HG03442 (cell line): ENCODE measurements around the gene CASTOR1.

ENCODE experiments used
- ATAC-seq: cut with Tn5 transposase; IDR thresholded peaks from one replicate; pipeline ENCODE4 v1.9.1; 2021; ENCODE audit warnings: mild to moderate bottlenecking, moderate library complexity; ENCODE audit not compliant: unreplicated experiment

The CASTOR1 gene

DNA sequence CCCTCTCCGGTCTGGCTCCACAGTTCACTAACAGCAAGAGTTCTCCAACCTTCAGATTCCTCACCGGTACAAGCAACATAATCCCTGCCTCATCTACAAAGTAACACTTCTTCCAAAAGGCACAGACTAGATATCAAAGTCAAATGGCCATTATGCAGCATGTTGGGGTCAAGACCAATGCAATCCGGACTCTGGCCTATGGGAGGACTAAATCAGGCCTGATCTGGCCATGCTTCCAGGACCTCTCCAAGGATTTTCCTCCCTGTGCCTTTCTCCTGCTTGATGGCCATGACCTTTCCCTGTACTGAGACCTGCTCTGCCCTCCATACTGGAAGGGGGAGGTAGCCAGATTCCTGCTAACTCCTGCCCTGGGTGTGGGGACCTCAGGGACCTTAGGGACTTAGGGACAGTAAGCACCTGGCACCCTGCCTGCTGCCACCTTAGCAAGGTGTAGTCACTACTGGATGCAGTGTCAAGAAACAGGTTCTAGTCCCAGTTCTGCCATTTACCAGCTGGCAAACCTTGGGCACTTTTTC, 30.8 kb upstream of the CASTOR1 start:
- ATAC-seq = no peak

DNA sequence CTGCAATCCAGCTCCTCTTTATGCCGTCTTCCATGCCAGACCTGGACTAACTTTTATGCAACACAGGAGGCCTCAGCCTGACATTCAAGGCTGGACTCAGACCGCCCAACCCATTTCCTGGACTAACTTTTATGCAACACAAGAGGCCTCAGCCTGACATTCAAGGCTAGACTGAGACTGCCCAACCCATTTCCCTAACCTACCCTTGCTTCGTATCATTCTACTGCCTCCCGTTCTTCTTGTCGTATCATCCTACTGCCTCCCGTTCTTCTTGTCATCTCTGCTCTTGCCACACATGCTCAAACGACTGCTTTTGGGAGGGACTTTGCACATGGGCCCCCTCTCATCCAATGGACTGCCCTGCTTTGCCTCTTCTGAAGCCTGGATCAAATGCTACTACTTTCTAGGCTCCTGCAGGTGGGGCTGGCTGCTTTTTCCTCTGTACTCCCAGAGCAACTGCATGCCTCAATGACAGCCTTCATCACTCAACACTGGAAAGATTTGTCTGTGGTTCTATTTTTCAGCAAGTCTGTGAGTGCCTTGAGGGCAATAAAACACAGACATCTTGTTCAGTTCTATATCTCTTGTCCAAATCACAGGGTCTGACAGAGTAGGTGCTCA, 29.6 kb upstream of the CASTOR1 start:
- ATAC-seq = no peak

DNA sequence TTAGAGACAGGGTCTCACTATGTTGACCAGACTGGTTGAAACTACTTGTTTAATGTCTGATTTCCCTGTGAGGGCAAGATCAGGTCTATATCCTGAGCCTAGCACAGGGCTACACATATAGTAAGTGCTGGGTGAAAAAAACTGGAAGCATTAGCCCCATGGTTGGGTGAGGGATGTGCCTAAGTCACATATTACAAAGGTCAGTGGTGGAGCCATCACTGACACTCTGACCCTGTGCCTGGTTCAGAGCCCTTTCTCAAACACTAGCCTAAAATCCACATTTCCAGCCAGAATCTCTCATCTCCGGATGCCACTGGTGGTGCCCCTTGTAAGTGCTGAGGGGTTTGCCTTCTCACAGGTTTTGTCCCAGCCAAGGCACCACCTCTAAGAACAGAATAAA, 28.5 kb upstream of the CASTOR1 start:
- ATAC-seq = no peak

DNA sequence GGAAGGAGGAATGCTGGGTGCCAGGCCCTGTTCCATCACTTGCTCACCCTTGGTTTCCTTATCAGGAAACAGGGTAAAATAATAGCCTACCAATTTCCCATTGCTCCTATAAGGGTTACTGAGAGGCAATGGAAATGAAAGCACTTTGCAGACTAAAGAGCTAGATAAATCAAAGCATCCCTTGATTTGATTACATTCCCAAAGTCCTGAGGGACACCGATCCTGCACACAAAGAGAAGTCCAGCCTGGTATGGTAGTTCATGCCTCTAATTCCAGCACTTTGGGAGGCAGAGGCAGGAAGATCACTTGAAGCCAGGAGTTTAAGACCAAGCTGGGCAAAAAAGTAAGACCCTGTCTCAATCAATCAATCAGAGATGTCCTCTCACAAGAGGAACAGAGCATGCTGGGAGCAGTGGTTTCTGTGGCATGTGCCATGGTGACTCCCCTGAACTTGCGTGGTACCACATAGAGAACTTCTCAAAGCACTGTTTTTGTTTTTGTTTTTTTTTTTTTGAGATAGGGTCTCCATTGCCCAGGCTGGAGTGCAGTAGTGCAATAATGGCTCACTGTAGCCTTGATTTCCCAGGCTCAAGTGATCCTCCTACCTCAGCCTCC, 26.8 kb upstream of the CASTOR1 start:
- ATAC-seq = no peak

DNA sequence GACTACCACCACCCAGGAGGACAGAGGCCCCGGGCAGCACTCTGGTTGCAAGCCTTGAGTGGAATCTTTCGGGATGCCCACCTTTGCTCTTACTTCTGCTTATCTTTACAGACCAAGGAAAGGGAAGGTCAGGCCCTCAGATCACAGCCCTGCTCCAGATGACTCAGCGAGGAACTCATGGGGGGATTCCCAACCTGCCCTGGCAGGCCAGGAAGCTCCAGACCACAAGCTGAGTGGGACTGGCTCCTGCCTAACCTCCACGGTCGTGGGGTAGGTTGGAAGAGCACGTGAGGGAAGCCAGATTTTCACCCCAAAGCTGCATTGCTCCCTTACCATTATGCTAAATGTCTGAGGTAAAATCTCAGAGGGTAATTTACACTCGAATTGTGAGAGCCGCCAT, 25.6 kb upstream of the CASTOR1 start:
- no peak for ATAC-seq

DNA sequence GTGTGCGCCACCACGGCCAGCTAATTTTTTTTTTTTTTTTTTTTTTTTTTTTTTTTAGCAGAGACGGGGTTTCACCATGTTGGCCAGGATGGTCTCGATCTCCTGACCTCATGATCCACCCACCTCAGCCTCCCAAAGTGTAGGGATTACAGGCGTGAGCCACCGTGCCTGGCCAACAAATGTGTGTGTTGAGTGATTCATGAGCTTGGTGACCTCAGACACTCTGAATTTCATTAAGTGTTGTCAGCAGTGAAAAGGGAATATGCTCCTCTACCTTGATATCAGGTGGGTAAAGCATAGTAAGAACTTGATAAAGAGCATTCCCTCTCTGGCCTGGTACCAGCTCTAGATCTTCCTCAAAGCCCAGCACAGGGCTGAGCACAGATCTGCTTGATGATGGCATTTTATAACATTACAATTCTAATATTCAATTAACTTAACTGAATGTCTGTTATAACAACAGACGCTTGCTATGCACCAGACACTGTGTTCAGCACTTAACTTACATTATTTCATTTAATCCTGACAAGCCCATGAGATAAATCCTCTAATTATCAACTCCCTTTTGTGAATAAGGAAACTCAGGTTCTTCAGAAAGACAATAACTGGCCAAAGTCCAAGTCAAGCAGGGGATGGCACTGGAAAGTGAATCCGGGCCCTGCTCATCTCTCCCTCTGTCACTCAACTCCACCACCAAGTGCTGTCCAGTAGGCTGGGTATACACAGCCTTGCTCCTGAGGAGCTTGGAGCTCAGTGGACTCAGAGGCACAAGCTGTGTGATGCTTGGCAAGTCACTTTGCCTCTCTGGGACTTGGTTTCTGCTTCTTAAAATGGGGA, 24.4 kb upstream of the CASTOR1 start:
- ATAC-seq = no peak

DNA sequence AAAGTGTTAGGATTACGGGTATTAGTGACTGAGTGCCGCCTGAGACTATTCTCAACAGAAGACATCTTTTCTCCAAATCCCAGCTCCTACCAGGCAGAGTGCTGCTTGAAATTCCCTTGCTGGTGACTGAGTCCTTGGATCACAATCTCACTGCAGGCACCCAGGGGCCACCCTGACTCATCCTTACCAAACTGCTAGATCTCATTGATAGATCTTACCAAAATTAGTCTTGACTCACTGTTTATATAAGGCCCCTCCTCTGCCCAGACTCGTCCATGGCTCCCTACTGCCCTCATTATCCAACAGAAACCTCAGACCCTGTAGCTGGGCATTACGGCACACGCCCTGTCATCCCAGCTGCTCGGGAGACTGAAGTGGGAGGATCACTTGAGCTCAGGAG, 22.7 kb upstream of the CASTOR1 start:
- ATAC-seq = no peak

DNA sequence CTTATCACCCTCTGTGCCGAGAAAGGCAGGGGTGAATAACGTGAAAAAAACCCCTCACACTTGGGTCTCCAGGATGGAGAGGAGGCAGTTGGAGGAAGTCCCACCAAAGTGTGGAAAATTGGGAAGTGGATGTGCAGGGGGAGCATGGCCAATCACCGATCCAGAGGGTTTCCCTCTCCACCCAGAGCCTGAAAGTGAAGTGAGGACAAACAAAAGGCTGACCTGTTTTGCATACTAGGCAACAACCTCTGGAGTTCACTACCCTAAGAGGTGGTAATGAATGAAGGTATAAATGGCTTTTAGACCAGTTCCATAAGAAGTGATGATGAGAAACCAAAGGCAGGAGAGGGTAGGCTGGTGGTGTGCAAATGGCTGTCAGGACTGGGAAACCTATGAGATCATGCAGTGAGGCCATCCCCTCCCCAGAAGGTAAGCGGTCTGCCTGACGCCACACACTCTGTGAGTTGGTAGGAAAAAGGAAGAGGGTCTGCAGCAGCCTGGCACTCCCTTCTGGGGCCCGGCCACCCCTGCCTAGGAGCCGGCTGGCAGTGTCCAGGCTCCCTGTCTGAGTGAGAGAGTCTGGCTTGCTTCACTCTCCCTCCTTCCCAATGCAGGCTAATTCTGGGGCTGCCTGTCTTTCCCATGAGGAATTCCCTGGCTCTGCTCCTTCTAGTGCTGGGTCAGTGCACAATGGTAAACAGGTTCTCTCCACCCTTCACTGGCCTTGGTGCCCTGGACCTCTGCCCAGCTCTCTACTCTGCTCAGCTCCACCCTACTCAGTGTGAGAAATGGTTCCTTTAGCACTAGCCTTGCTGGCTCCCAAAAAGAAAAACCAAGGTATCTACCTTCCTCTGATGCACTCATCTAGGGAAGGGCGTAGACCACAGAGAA, 21.8 kb upstream of the CASTOR1 start:
- ATAC-seq = no peak

DNA sequence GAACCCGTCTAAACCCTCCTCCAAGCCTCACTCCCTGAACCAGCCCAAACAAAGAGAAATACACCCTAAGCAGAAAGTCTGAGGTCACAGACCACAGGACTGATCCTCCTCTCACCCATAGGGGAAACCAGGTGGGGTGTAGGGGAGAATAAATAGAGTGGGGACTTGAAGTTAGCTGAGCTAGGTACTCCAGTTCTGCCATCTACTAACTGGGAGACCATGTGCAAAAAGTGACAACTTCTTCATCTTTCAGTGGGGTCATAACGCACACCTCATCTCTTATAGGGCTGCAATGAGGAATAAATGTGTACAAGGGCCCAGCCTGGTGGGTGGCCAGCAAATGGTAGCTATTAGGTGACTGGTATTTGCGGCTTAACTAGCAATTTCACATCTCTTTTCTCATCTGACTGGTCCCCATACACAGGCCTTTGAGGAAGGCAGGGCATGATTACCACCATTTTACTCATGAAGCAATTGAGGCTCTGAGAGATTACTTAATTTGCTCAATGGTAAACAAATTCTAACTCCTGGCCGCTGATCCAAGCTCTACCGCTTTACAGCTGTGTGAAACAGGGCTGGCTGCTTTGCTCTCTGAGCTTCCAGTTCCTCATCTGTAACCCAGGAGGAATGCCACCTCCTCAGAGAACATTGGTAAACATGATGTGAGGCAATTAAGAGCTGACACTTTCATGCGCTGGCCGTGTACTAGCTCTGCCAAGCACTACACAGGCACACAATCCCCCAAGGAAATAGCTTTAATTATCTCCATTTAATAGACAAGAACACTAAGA, 20.8 kb upstream of the CASTOR1 start:
- ATAC-seq = peak; percentile 33

DNA sequence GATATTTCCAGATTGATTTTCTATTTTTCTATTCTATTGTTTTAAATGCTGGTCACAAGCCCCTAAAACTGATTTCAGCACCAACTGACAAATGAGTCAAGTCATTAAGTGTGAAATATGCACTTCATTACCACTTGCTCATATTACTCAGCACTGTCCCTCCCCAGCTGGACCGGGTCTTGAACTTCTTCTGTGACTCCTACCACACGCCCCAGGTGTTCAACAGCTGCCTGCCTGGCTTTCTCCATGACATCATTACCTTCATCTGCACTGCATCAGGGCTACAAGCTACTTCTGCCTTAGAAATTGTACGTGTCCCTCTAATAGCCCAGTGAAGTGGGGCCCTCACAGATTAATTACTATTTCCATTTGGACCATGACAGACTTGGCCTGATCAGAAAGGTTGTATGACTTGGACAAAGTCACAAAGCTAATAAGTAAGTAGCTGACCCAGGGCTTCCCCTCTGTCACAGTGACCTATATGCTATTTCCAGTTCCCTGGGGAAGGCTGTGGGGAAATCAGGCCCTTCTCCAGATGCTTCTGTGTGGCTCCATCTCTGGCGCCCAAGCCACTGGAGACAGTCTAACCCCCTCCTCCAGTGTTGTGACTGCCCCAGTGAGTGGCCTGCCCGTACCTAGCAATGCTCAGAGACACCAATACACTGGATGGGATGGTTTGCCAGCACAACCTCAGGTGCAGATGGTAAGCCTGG, 19.4 kb upstream of the CASTOR1 start:
- ATAC-seq = no peak

DNA sequence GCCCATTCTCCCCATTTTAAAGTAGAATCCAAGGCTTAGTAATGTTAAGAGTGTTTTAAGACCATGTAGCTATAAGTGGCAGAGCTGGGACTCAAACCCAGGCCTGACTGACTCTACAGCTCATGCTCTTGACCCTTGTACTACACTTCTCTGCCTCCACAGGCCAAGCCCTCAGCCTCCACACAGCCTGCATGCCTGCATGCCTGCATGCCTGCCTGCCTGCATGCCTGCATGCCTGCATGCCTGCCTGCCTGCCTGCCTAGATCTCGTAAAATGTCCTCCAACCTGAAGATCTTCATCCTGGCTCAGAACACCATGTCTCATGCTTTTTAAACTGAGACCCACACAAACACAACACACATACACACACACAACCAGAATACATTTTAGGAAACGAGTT, 18.8 kb upstream of the CASTOR1 start:
- no peak for ATAC-seq

DNA sequence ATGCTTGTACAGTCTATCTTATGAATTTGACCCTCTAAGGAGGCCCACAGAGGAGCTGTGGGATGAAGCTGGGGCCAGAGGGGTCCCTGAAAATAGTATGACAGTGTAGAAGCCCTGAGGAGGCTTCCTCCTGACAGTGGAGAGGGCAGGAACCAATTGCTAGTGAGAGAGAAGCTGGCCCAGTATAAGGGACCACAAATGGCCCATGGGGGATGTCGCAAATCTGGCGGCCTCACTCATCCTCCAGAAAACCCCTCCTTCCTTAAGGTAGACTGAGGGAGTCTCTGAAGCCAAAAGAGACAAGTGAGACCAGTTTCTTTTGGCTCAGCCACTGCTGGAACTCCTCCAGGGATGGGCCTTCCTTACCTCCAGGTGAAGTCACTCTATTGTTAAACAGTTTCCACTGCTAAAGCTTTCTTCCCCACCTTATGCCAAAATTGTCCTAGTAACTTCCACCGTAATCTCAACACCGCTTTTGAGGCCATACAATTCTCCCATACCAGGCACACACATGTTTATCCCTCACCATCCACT, 17.8 kb upstream of the CASTOR1 start:
- no peak for ATAC-seq

DNA sequence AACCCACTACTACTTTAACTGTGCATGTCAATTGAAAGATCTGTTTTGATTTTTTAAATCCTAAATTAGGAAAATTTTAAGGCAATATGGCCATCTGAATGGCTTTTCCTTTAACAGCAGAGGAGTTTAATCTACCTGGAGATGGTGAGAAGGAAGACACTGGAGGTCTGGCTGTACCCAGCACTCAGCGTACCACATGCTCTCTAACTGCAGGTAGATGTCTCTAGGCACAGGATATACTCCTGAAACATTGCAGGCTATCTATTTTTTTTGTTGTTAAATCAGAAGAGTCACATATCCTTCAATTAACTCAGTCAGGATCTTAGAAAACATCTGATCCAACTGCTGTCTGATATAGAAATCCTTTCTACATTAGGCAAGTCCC, 17.3 kb upstream of the CASTOR1 start:
- ATAC-seq = no peak

DNA sequence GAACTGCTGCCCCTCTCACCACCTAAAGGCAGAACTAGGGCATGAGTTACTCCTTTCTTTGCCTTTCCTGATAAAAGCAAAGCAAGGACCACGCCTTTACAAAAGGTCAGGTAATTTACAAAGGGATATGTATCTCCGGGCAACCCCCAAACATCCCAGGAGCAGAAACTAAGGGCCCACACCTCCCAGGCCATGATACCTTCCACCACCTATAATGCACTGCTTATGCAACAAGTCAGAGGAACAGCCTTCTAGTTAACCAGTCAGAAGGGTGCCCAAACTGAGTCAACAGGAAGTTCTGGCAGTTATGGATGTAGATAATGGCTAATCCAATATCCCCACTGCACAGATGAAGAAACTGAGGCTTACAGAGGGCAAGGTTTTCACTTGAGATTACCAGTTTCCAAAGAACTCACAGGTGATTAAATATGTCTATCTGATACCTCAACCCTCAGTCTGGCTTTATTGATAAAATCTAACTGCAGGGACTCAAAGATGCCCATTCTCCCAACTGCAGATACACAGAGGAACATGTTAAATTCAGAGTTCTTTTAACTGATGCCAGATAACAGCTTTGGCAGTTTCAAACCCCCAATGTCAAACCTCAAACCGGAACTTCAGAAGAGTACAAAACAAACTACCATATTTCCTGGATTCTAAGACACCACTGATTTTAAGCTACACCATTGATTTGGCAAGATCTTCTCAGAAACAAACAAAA, 16.8 kb upstream of the CASTOR1 start:
- no peak for ATAC-seq

DNA sequence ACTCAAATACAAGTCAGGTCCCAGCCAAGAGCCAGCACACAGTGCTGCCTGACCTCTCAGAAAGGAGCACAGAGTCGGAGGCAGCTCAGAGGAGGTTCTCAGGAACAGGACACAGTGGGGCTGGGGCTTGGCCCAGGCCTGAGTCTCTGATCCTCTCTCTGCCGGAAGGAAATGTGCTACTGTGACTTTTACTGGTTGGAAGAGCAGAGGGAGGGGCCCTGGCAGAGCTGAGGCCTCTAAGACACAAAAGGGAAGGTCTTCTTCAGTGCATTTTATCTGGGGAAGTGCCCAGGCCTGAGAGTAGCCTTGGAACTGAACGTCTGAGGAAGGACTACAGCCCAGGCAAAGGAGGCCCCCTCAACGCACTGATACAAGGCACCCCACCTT, 16.2 kb upstream of the CASTOR1 start:
- ATAC-seq = peak; percentile 38

DNA sequence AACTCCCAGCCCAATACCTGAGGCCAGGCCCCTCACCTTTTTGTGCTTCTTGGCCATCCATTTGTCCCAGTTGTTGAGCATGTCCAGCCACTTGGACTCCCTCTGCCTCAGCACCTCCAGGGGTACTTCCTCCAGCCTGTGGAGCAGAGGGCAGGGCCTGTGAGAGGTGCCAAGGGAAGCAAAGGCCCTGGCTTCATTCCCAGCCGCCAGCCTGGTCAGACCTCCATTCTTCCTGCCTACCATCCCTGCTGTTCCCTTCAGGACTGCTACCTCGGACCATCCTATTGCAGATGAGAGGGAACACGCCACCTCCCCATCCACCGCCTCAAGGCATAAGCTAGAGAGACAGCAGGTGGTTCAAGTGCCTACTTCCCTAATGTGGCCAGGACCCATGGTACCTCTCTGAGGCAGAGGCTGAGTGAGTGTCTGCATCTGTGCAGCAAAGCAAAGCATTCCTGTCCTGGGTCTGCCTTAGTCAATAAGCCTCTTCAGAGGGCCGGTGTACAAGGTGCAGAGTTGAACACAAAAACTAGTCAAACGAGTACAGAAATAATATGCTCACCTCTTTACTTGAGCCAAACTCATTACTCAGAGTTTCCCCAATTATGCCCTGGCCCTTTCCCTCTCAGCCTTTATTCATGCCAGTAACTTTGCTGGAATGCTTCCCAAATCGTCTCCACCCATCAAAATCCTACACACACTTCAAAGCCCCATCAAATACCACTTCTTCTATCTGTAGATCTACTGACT, 15.4 kb upstream of the CASTOR1 start:
- ATAC-seq = no peak

DNA sequence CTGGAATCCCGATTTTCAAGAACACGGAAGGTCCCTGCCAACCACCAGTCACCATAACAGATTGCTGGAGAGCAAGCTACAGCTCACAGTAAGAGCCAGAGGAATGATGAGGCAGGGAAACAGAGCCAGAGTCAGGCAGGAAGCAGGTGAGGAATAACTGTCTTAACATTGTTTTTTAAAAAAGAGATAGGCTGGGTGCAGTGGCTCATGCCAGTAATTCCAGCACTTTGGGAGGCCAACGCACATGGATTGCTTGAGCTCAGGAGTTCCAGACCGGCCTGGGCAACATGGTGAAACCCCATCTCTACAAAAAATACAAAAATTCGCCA, 13.5 kb upstream of the CASTOR1 start:
- no peak for ATAC-seq
